GM12801 (cell line): ENCODE results near the gene MEAK7.

ENCODE experiments used
- TF ChIP-seq, protein P1 (sequence below): IDR thresholded peaks from one replicate; pipeline ENCODE4 v1.5.1; 2011; ENCODE audit warnings: control low read depth; ENCODE audit not compliant: insufficient read length; ENCODE audit errors: extremely low read depth

Gene MEAK7

GRCh38 chr16:84498859-84499620 lies 5.4 kb downstream of the MEAK7 start:
- TF ChIP-seq, protein P1, sequence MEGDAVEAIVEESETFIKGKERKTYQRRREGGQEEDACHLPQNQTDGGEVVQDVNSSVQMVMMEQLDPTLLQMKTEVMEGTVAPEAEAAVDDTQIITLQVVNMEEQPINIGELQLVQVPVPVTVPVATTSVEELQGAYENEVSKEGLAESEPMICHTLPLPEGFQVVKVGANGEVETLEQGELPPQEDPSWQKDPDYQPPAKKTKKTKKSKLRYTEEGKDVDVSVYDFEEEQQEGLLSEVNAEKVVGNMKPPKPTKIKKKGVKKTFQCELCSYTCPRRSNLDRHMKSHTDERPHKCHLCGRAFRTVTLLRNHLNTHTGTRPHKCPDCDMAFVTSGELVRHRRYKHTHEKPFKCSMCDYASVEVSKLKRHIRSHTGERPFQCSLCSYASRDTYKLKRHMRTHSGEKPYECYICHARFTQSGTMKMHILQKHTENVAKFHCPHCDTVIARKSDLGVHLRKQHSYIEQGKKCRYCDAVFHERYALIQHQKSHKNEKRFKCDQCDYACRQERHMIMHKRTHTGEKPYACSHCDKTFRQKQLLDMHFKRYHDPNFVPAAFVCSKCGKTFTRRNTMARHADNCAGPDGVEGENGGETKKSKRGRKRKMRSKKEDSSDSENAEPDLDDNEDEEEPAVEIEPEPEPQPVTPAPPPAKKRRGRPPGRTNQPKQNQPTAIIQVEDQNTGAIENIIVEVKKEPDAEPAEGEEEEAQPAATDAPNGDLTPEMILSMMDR: no peak

DNA sequence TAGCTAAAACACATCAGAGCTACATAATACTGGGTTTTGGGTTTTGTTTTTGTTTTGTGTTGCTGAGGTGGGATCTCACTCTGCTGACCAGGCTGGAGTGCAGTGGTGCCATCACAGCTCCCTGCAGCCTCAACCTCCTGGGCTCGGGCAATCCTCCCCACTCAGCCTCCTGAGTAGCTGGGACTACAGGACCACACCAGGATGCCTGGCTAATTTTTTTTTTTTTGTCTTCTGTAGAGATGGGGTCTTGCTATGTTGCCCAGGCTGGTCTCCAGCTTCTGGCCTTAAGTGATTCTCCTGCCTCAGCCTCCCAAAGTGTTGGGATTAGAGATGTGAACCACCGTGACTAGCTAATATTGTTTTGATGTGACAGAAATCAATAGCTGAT lies 6.2 kb downstream of the MEAK7 start:
- TF ChIP-seq, protein P1: no peak

- TF ChIP-seq, protein P1: no peak
Observed at GRCh38 chr16:84497418-84498222, 6.8 kb downstream of the MEAK7 start.

- TF ChIP-seq, protein P1: no peak
Observed at GRCh38 chr16:84496991-84497390, 7.5 kb downstream of the MEAK7 start.

DNA sequence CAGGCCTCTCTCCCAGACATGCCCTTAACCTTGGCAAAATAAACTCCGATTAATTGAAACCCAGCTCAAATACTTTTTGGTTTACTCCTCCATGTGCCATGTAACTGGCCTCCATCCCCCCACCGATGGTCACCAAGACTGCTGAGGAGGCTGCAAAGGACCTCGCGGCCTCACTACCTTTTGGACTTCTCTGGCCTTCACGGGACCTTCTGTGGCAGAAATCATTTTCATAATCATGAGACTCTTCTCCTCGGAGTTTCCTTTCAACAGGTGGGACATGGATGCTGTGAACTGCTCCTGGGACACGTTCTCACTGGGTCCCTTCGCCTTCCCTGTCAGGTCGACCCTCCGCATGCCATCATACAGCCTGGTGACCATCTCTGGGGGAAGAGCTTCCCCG lies 9.0 kb downstream of the MEAK7 start:
- TF ChIP-seq, protein P1: no peak

GRCh38 chr16:84489131-84489530 lies 15.3 kb downstream of the MEAK7 start:
- TF ChIP-seq, protein P1: no peak

DNA sequence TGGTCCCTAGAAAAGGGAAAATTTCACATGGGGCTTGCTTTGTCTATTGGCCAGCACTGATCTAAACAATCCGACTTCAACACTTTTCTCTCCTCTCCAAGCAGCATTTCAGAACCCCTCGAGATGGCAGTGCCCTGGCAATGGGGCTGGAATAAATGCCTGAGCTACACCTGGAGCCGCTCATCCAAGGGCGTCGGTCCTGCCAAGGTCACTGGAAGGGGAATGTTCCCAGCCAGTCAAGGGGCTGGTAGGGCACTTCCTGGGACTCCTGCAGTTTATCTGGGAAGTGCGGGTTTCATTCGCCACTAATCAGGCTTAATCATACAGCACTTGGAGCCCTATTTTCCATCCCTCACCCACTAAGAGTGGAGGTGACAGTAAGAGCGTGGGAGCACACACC lies 17.1 kb downstream of the MEAK7 start:
- TF ChIP-seq, protein P1: no peak
